HEK293T (cell line): ENCODE data around the gene NUF2.

Source experiments
- CTCF ChIA-PET: fragments of 350-600 bp; formaldehyde crosslinking; extraction: SDS; loops from one replicate; lab custom pipeline; 2021; ENCODE audit warnings: antibody characterized with exemption, inconsistent platforms; lab: Yijun Ruan, JAX
- POLR2A ChIA-PET: fragments of 350-600 bp; formaldehyde crosslinking; extraction: SDS; loops from one replicate; lab custom pipeline; 2020; ENCODE audit warnings: antibody characterized with exemption, inconsistent platforms; lab: Yijun Ruan, JAX
- DNase-seq: peaks from one replicate; pipeline ENCODE4 v3.0.0; 2012; ENCODE audit warnings: mixed read lengths; ENCODE audit errors: extremely low spot score
- ARNT ChIP-seq: fragments of 450-650 bp; IDR thresholded peaks from 2 replicates; pipeline ENCODE4 v1.6.1; 2017; ENCODE audit warnings: mild to moderate bottlenecking
- BHLHE40 ChIP-seq: fragments of 450-650 bp; IDR thresholded peaks from 2 replicates; pipeline ENCODE4 v1.6.1; 2016; ENCODE audit warnings: mild to moderate bottlenecking, moderate library complexity, borderline replicate concordance
- CTBP1 ChIP-seq: fragments of 450-650 bp; IDR thresholded peaks from 2 replicates; pipeline ENCODE4 v1.6.1; 2016; ENCODE audit warnings: borderline replicate concordance
- ELF4 ChIP-seq: fragments of 450-650 bp; IDR thresholded peaks from 2 replicates; pipeline ENCODE4 v1.6.1; 2017; ENCODE audit warnings: antibody characterized with exemption
- FOXA1 ChIP-seq: fragments of 450-650 bp; IDR thresholded peaks from 2 replicates; pipeline ENCODE4 v1.6.1; 2016; ENCODE audit warnings: mild to moderate bottlenecking
- FOXK2 ChIP-seq: fragments of 450-650 bp; IDR thresholded peaks from 2 replicates; pipeline ENCODE4 v1.6.1; 2016; ENCODE audit warnings: mild to moderate bottlenecking
- FOXM1 ChIP-seq: fragments of 450-650 bp; IDR thresholded peaks from 2 replicates; pipeline ENCODE4 v1.6.1; 2017; ENCODE audit warnings: mild to moderate bottlenecking, borderline replicate concordance
- HDGF ChIP-seq: fragments of 450-650 bp; IDR thresholded peaks from 2 replicates; pipeline ENCODE4 v1.6.1; 2017; ENCODE audit warnings: antibody characterized with exemption, borderline replicate concordance
- L3MBTL2 ChIP-seq: fragments of 450-650 bp; conservative IDR thresholded peaks from 2 replicates; pipeline ENCODE4 v1.6.1; 2016; ENCODE audit warnings: mild to moderate bottlenecking
- LEF1 ChIP-seq: fragments of 450-650 bp; IDR thresholded peaks from 2 replicates; pipeline ENCODE4 v1.6.1; 2017; ENCODE audit warnings: mild to moderate bottlenecking, borderline replicate concordance
- NFRKB ChIP-seq: fragments of 450-650 bp; IDR thresholded peaks from 2 replicates; pipeline ENCODE4 v1.6.1; 2016; ENCODE audit warnings: mild to moderate bottlenecking, moderate library complexity
- PKNOX1 ChIP-seq: fragments of 450-650 bp; IDR thresholded peaks from 2 replicates; pipeline ENCODE4 v1.6.1; 2016
- SP1 ChIP-seq: fragments of 450-650 bp; IDR thresholded peaks from 2 replicates; pipeline ENCODE4 v1.6.1; 2017
- SUZ12 ChIP-seq: fragments of 450-650 bp; IDR thresholded peaks from 2 replicates; pipeline ENCODE4 v1.6.1; 2016; ENCODE audit warnings: mild to moderate bottlenecking
- TARDBP ChIP-seq: fragments of 450-650 bp; IDR thresholded peaks from 2 replicates; pipeline ENCODE4 v1.6.1; 2016
- ZNF384 ChIP-seq: fragments of 450-650 bp; IDR thresholded peaks from 2 replicates; pipeline ENCODE4 v1.6.1; 2016

Gene NUF2

GRCh38 chr1:163361123-163361934, 39.6 kb downstream of the NUF2 start:
- TF ChIP-seq NFRKB (no peak), ELF4 (no peak), FOXA1 (no peak), ARNT (no peak), L3MBTL2 (no peak), TARDBP (no peak), BHLHE40 (no peak), PKNOX1 (no peak), LEF1 (no peak), HDGF (no peak), FOXK2 (no peak), CTBP1 (no peak), FOXM1 (no peak), ZNF384 (no peak), SUZ12 (no peak), SP1 (no peak)
- ChIA-PET CTCF (no interaction called here), POLR2A (no interaction called here)
- DNase-seq = peak; percentile 44

- ChIA-PET CTCF (no interaction called here), POLR2A (no interaction called here)
- no peak for DNase-seq
- TF ChIP-seq BHLHE40 (no peak), SUZ12 (no peak), FOXK2 (no peak), ARNT (no peak), FOXA1 (no peak), PKNOX1 (no peak), LEF1 (no peak), FOXM1 (no peak)
Measured at GRCh38 chr1:163365186-163365585, 43.4 kb downstream of the NUF2 start.

GRCh38 chr1:163366555-163366954, 44.8 kb downstream of the NUF2 start:
- no peak for TF ChIP-seq SP1
- DNase-seq = no peak
- POLR2A ChIA-PET = no interaction called here
- CTCF ChIA-PET = no interaction called here

- CTCF ChIA-PET = no interaction called here
- POLR2A ChIA-PET = no interaction called here
- DNase-seq = no peak
- no peak for TF ChIP-seq LEF1
- TF ChIP-seq ZNF384 = no peak
- no peak for TF ChIP-seq ARNT
- no peak for TF ChIP-seq SUZ12
- no peak for TF ChIP-seq BHLHE40
- TF ChIP-seq CTBP1 = no peak
- no peak for TF ChIP-seq PKNOX1
- TF ChIP-seq HDGF = no peak
- no peak for TF ChIP-seq SP1
- TF ChIP-seq L3MBTL2 = no peak
- TF ChIP-seq ELF4 = no peak
- TF ChIP-seq FOXM1 = no peak
- TF ChIP-seq TARDBP = no peak
- no peak for TF ChIP-seq FOXK2
- TF ChIP-seq FOXA1 = no peak
- TF ChIP-seq NFRKB = no peak
Measured at GRCh38 chr1:163367721-163368120, 46.0 kb downstream of the NUF2 start.

- POLR2A ChIA-PET = no interaction called here
- CTCF ChIA-PET = interaction anchor here (0.7 kb wide), 1 partner anchor 197 kb away, joined by 3 read pairs; no protein-coding TSS in a partner anchor
Measured at GRCh38 chr1:163372576-163372975, 50.8 kb downstream of the NUF2 start.

More at GRCh38 chr1:163372576-163372975, 50.8 kb downstream of the NUF2 start:
- TF ChIP-seq LEF1 = no peak
- no peak for TF ChIP-seq ELF4
- TF ChIP-seq ARNT = no peak
- no peak for TF ChIP-seq ZNF384
- no peak for TF ChIP-seq NFRKB
- no peak for TF ChIP-seq TARDBP
- no peak for TF ChIP-seq FOXA1
- TF ChIP-seq FOXK2 = no peak
- TF ChIP-seq PKNOX1 = no peak
- no peak for TF ChIP-seq FOXM1
- no peak for TF ChIP-seq SUZ12
- TF ChIP-seq SP1 = no peak
- TF ChIP-seq HDGF = no peak
- no peak for TF ChIP-seq BHLHE40
- no peak for TF ChIP-seq CTBP1
- no peak for TF ChIP-seq L3MBTL2
- no peak for DNase-seq
